Esophagus squamous epithelium (tissue), 5 donors: ENCODE results near the gene RELT. TPM values are rescaled to one million over a fixed set of nuclear protein-coding genes. Genes with fewer than 3 reads are reported as not detected.

Source experiments
- DNase-seq: peaks from one replicate; lab custom pipeline; 2025; lab: John Stamatoyannopoulos, UW
- H3K27ac ChIP-seq, 4 donors: fragments of 200-600 bp; sonication (generic); one replicate each; pipeline ENCODE4 v1.5.1; 2016 to 2019; ENCODE audit warnings: mild to moderate bottlenecking in 1 of 4
- H3K27me3 ChIP-seq, 4 donors: fragments of 200-600 bp; sonication (generic); 1 replicate in 3 of 4; 2 replicates in 1 of 4; pipeline versions ENCODE4 v1.5.1 to v1.6.0; 2017 to 2021; ENCODE audit warnings: antibody characterized with exemption in 1 of 4
- H3K36me3 ChIP-seq, 3 donors: fragments of 200-600 bp; sonication (generic); one replicate each; pipeline ENCODE4 v1.5.1; 2016 to 2019
- H3K4me1 ChIP-seq, 3 donors: fragments of 200-600 bp; sonication (generic); one replicate each; pipeline ENCODE4 v1.5.1; 2017 to 2019
- H3K4me3 ChIP-seq, 4 donors: fragments of 200-600 bp; sonication (generic); 1 replicate in 3 of 4; 2 replicates in 1 of 4; pipeline ENCODE4 v1.5.1; 2016 to 2019; ENCODE audit warnings: mild to moderate bottlenecking in 2 of 4, moderate library complexity in 1 of 4
- H3K9me3 ChIP-seq, 3 donors: fragments of 200-600 bp; sonication (generic); one replicate each; pipeline ENCODE4 v1.5.1; 2016 to 2019
- POLR2A ChIP-seq, 4 donors: fragments of 450-650 bp; IDR thresholded peaks; one replicate each; pipeline ENCODE4 v1.6.1; 2017; ENCODE audit warnings: antibody characterized with exemption in 4 of 4, mild to moderate bottlenecking in 4 of 4, moderate library complexity in 3 of 4
- WGBS, 2 donors: methylation state at CpG; one replicate each; pipeline ENCODE4 v1.1.5; 2018; 5-methylcytosine and 5-hydroxymethylcytosine counted together
- intact Hi-C: fragments of 100-400 bp; cut with DNase I; formaldehyde crosslinking; loops from one replicate; pipeline ENCODE4 v1.15.0; 2022
- total RNA-seq, 4 donors: library from RNA; depleted of rRNA; stranded (reverse); fragments of >200 nt; gene quantifications; one replicate each; pipeline ENCODE4 v1.1.0, GENCODE V29; 2016
- TF ChIP-seq, protein P1 (sequence below), 6 experiments: fragments of 450-650 bp in 4 of 6; fragments of 200-600 bp in 2 of 6; sonication (generic) in 2 of 6; IDR thresholded peaks; one replicate each; pipeline ENCODE4 v1.5.1; 2016 to 2019; ENCODE audit warnings: antibody characterized with exemption in 6 of 6, mild to moderate bottlenecking in 4 of 6, moderate library complexity in 4 of 6
- donor health status: DM: yes; HTN: yes; CAD: no.

Gene RELT, protein sequence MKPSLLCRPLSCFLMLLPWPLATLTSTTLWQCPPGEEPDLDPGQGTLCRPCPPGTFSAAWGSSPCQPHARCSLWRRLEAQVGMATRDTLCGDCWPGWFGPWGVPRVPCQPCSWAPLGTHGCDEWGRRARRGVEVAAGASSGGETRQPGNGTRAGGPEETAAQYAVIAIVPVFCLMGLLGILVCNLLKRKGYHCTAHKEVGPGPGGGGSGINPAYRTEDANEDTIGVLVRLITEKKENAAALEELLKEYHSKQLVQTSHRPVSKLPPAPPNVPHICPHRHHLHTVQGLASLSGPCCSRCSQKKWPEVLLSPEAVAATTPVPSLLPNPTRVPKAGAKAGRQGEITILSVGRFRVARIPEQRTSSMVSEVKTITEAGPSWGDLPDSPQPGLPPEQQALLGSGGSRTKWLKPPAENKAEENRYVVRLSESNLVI
- 1 to 10 TPM; 3.7 to 8.8 (median 5.3) TPM for total RNA-seq

DNA sequence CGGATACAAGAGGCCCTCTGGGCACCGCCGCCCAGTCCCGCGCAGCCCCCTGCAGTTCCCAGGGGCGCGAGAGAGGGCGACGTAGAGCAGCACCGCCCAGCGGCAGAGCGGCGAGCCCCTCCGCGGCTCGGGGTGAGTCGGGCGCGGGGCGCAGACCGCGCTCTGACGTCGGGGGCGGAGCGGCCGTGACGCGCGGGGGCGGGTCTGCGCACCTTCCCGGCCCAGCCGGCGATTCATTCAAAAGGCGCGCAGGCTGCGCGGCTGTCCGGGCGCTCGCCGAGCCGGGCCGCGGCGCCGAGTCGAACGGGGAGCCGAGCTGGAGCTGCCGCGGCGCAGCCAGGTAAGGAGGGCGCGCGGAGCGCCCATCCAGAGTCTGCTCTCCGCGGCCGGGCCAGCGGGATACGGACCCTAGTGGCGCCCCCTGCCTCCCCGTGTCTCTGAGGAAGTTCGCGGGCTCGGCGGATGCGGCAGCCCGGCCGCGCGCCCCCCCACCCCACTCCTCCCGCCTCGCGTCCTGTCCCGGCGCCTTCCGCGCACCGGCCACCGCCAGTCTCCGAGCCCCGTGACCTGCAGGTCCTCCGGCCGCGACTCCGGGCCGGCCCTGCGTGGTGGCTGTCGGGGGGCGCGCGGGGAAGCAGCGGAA is at the start of gene RELT:
RELT (plus strand) TSS at position 240 of the 643 bp plus-strand sequence. CDS start 12,738 bp downstream, outside the sequence.
- peaks cover 8 to 47% (median 14%) of the 10 kb centered on the region in 3 donors for H3K4me1 ChIP-seq
- WGBS, 2 donors, result no CpG with 5 or more reads among the region's 96 CpGs
- peak within 1 kb of the TSS; percentile 63 to 95 (median 78) for H3K4me3 ChIP-seq
- H3K9me3 ChIP-seq, result no peaks in the 10 kb centered on the region
- H3K27me3 ChIP-seq, result no peaks in the 10 kb centered on the region
- H3K27ac ChIP-seq, result peak within 1 kb of the TSS; percentile 87 to 94 (median 92)
- TF ChIP-seq, protein P1, sequence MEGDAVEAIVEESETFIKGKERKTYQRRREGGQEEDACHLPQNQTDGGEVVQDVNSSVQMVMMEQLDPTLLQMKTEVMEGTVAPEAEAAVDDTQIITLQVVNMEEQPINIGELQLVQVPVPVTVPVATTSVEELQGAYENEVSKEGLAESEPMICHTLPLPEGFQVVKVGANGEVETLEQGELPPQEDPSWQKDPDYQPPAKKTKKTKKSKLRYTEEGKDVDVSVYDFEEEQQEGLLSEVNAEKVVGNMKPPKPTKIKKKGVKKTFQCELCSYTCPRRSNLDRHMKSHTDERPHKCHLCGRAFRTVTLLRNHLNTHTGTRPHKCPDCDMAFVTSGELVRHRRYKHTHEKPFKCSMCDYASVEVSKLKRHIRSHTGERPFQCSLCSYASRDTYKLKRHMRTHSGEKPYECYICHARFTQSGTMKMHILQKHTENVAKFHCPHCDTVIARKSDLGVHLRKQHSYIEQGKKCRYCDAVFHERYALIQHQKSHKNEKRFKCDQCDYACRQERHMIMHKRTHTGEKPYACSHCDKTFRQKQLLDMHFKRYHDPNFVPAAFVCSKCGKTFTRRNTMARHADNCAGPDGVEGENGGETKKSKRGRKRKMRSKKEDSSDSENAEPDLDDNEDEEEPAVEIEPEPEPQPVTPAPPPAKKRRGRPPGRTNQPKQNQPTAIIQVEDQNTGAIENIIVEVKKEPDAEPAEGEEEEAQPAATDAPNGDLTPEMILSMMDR (IDR thresholded peaks at IDR 0.05), result peak; percentile 86 to 98 (median 94)
- peak in 3 of 4 donors; percentile 87 to 97 (median 88) for TF ChIP-seq POLR2A (IDR thresholded peaks at IDR 0.05)
- DNase-seq, result no peak
- no peaks in the 10 kb centered on the region for H3K36me3 ChIP-seq
- intact Hi-C loops, result no loop called here

DNA sequence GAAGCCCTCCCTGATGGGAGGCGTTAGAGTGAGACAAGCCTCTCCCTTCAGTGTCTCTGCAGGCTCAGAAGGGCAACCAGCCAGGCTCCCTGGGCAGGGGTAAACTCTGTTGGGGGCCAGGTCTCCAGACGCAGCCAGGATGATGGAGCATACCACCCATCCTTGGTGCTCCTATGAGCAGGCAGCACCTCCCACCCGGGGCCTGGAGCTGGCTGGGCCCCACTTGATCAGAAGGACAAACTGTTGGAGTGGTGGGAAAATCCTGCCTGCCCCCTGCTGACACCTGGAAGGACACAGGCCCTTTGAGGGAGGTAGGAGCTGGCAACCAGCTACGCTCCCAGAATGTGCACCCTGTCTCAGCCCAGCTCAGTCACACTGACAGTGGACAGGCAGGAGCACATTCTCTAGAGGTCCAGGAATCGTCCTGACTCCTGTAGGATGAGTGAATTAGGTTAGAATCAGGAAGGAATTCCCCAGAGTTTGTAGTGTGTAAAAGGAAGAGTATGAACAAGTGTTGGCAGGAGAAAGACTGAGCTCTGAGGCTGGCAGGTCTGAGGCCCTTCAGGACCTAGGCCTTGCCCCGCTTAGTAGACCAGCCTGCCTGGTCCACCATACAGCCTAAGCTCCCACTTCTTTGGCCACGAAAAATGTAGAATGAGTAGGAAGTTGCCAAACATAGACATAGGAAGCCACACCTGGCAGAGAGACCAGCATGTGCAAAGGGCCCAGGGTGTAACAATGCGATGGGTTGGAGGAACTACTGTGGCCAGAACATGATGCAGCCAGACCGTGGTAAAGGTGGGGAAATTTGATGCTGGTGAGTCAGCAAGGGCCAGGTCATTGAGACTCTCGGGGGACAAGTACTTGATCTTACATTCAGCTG is 49.0 kb upstream of the RELT start:
- Histone ChIP-seq H3K27me3 (no peaks in the 10 kb centered on the region), H3K4me1 (peaks cover 19 to 94% (median 54%) of the 10 kb centered on the region in 3 donors), H3K36me3 (no peaks in the 10 kb centered on the region), H3K9me3 (no peaks in the 10 kb centered on the region), H3K4me3 (no peak overlapping the region), H3K27ac (peak overlapping the region in 3 of 4 donors; percentile 44 to 85 (median 64))
- TF ChIP-seq, protein P1 (IDR thresholded peaks at IDR 0.05), result no peak
- TF ChIP-seq POLR2A (IDR thresholded peaks at IDR 0.05), result no peak
- 48 to 52% methylated on average over 8 to 9 of the region's 10 CpGs for WGBS, 2 donors
- intact Hi-C loops, result no loop called here
- DNase-seq, result no peak

DNA sequence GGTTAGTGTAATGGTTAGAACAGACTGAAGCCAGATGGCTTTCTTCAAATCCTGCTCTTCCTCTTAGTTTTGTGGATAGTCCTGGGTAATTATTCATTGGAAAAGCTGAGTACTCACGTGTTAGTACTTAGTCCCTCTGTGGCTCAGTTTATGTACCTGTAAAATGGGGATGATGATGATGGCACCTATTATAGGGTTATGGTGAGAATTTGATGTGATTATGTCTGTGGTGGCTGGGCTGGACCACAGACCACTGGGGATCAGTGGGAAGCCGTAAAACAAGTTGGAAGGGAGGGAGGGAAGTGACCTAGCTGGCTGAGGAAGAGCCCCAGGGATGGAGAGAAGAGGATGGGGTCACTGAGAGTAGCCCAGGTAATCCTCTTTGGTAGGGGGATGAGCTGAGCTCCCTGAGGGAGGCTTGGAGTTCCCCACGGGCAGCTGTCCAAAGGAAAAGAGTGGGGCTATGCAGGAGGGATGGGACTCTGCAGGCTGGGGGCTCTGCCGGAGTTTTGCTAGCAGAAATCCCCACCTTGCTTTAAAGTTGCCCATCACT is 48.3 kb upstream of the RELT start:
- WGBS, 2 donors, result 55 to 67% methylated on average over 3 to 4 of the region's 4 CpGs
- Histone ChIP-seq H3K4me3 (no peak overlapping the region), H3K36me3 (no peaks in the 10 kb centered on the region), H3K27me3 (no peaks in the 10 kb centered on the region), H3K9me3 (no peaks in the 10 kb centered on the region), H3K27ac (peak overlapping the region in 2 of 4 donors; percentile 44 to 64), H3K4me1 (peaks cover 19 to 94% (median 49%) of the 10 kb centered on the region in 3 donors)
- intact Hi-C loops, result no loop called here
- DNase-seq, result no peak
- TF ChIP-seq POLR2A (IDR thresholded peaks at IDR 0.05), result no peak
- TF ChIP-seq, protein P1 (IDR thresholded peaks at IDR 0.05), result no peak

DNA sequence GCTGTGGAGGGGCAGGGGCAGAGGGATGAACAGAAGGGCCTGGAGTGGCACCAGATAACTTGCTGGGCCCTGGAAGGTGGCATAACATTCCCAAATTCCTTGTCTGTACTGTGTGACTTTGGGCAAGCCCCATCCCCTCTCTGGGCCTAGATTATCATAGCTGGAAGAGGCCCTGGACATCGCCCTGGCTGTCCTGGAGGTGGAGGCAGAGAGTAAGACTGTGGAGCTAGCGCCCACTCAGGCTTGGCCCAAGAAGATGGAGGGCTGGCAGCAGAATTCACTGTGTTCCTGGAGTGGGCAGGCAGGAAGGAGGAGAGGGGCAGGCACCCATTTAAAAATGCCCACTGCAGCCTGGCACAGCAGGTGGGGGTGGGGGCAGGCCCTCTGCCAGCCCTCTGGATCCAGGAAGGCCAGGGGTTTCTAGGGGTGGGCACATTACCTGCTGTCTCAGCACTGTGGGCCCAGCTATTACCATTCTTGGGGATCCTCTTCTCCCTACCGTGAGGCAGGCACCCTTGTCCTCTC is 45.6 kb upstream of the RELT start:
- Histone ChIP-seq H3K4me1 (peaks cover 10 to 94% (median 40%) of the 10 kb centered on the region in 3 donors), H3K36me3 (no peaks in the 10 kb centered on the region), H3K27ac (peak overlapping the region; percentile 34 to 66 (median 56)), H3K4me3 (no peak overlapping the region), H3K27me3 (no peaks in the 10 kb centered on the region), H3K9me3 (no peaks in the 10 kb centered on the region)
- 53 to 65% methylated on average over 2 to 3 of the region's 3 CpGs for WGBS, 2 donors
- DNase-seq, result no peak
- intact Hi-C loops, result no loop called here
- TF ChIP-seq, protein P1 (IDR thresholded peaks at IDR 0.05), result peak in 1 of 6 experiments; percentile 19
- no peak for TF ChIP-seq POLR2A (IDR thresholded peaks at IDR 0.05)
